Right cardiac atrium (tissue), 5 donors: ENCODE measurements around the gene LPA. TPM values are rescaled to one million over a fixed set of nuclear protein-coding genes. Genes with fewer than 3 reads are reported as not detected.
"Not testable (repeated sequence)": the region's sequence is repeated elsewhere in the genome, so short reads cannot be mapped to it uniquely, and the experiment has no call there.

ENCODE experiments used
- ATAC-seq, 2 donors: fragments of 200-7000 bp; cut with Tn5 transposase; one replicate each; pipeline versions ENCODE4 v1.8.0 to v1.9.1; 2020; ENCODE audit warnings: moderate library complexity in 2 of 2, mild to moderate bottlenecking in 1 of 2
- DNase-seq, 3 donors: peaks; one replicate each; pipeline ENCODE4 v3.0.0-alpha.2; 2020
- H3K27ac ChIP-seq: one replicate; pipeline ENCODE4 v1.5.1; 2013; ENCODE audit warnings: mild to moderate bottlenecking, low read length, control low read depth, moderate library complexity
- H3K27me3 ChIP-seq: one replicate; pipeline ENCODE4 v1.6.1; 2013; ENCODE audit not compliant: control insufficient read depth, insufficient read depth
- H3K4me1 ChIP-seq: one replicate; pipeline ENCODE4 v1.6.1; 2013; ENCODE audit warnings: low read length; ENCODE audit not compliant: control insufficient read depth, insufficient read depth
- H3K4me3 ChIP-seq: one replicate; pipeline ENCODE4 v1.5.1; 2013; ENCODE audit warnings: low read length, control low read depth
- H3K9me3 ChIP-seq: one replicate; pipeline ENCODE4 v1.6.1; 2013; ENCODE audit warnings: low read length; ENCODE audit not compliant: control insufficient read depth
- WGBS: extraction: QIAGEN DNeasy Blood & Tissue Kit; methylation state at CpG from one replicate; pipeline ENCODE4 v1.1.7; 2013; 5-methylcytosine and 5-hydroxymethylcytosine counted together
- intact Hi-C, 4 donors: fragments of 100-400 bp; cut with DNase I; formaldehyde crosslinking; loops; one replicate each; pipeline versions ENCODE4 v1.11.0 to v1.14.0; 2022 to 2023
- polyA plus RNA-seq: library from polyadenylated mRNA; stranded (reverse); fragments of 200-250 nt; gene quantifications from one replicate; pipeline ENCODE4 v1.2.3, GENCODE V29; 2013
- total RNA-seq, 4 donors: library from RNA; stranded (reverse); fragmentation: NEBNext Ultra II Directional; extraction: Animal tissue kit (Norgen Biotek cat#: 25700); gene quantifications; one replicate each; pipeline ENCODE4 v1.2.1, GENCODE V29; 2021
- donor health status: healthy with polysubstance abuse.
- donor health status: DM: no; HTN: yes; CAD: no.
- donor health status: DM: no; HTN: no; CAD: no.
- donor health status: DM: no; HTN: yes; CAD: no; lungs with severe emphysema.
- donor health status: DM: yes; HTN: yes; CAD: no.

Gene LPA
- total and polyA plus RNA-seq, 5 donors, result not detected

GRCh38 chr6:160659562-160659961 lies 4.5 kb downstream of the LPA start:
- H3K27ac ChIP-seq, result no peak overlapping the region
- no peak overlapping the region for H3K4me3 ChIP-seq
- H3K9me3 ChIP-seq, result no peaks in the 10 kb centered on the region
- WGBS, result 77% methylated on average over 6 of the region's 6 CpGs
- ATAC-seq, result no peak
- H3K27me3 ChIP-seq, result no peaks in the 10 kb centered on the region
- H3K4me1 ChIP-seq, result no peaks in the 10 kb centered on the region
- no peak for DNase-seq
- intact Hi-C loops, result no loop called here

GRCh38 chr6:160634706-160635105 lies 29.4 kb downstream of the LPA start:
- Histone ChIP-seq H3K4me3 (no peak overlapping the region), H3K9me3 (no peaks in the 10 kb centered on the region), H3K27ac (no peak overlapping the region), H3K4me1 (no peaks in the 10 kb centered on the region), H3K27me3 (no peaks in the 10 kb centered on the region)
- DNase-seq (no peak), ATAC-seq (no peak)
- WGBS, result 88% methylated on average over 10 of the region's 10 CpGs
- intact Hi-C loops, result no loop called here

- Histone ChIP-seq H3K9me3 (no peaks in the 10 kb centered on the region), H3K4me3 (no peak overlapping the region), H3K4me1 (no peaks in the 10 kb centered on the region), H3K27ac (no peak overlapping the region), H3K27me3 (no peaks in the 10 kb centered on the region)
- DNase-seq, result no peak
- intact Hi-C loops, result no loop called here
- no peak for ATAC-seq
- WGBS, result 40% methylated on average over 1 of the region's 1 CpG
These were observed 67.9 kb downstream of the LPA start for GRCh38 chr6:160595838-160596832.

GRCh38 chr6:160595297-160595696 lies 68.8 kb downstream of the LPA start:
- ATAC-seq, H3K9me3 ChIP-seq, H3K4me1 ChIP-seq, H3K27me3 ChIP-seq, H3K27ac ChIP-seq, DNase-seq, intact Hi-C loops, H3K4me3 ChIP-seq: not testable (repeated sequence)
- WGBS, result 53% methylated on average over 4 of the region's 4 CpGs

GRCh38 chr6:160586374-160586773 lies 77.7 kb downstream of the LPA start:
- no peak for ATAC-seq
- Histone ChIP-seq H3K27ac (no peak overlapping the region), H3K9me3 (no peaks in the 10 kb centered on the region), H3K27me3 (no peaks in the 10 kb centered on the region), H3K4me3 (no peak overlapping the region), H3K4me1 (no peaks in the 10 kb centered on the region)
- DNase-seq, result no peak
- WGBS, result 73% methylated on average over 4 of the region's 4 CpGs
- intact Hi-C loops, result no loop called here

- no peaks in the 10 kb centered on the region for H3K9me3 ChIP-seq
- intact Hi-C loops, result no loop called here
- H3K4me3 ChIP-seq, result no peak overlapping the region
- no peaks in the 10 kb centered on the region for H3K4me1 ChIP-seq
- ATAC-seq, result no peak
- H3K27me3 ChIP-seq, result no peaks in the 10 kb centered on the region
- no peak overlapping the region for H3K27ac ChIP-seq
- DNase-seq, result no peak
These were observed 80.3 kb downstream of the LPA start for GRCh38 chr6:160583794-160584193.

- H3K4me3 ChIP-seq, result no peak overlapping the region
These were observed 82.7 kb downstream of the LPA start for GRCh38 chr6:160581406-160581805.

GRCh38 chr6:160578515-160578914 lies 85.6 kb downstream of the LPA start:
- intact Hi-C loops, H3K27ac ChIP-seq, H3K4me1 ChIP-seq, H3K27me3 ChIP-seq, ATAC-seq, H3K9me3 ChIP-seq, H3K4me3 ChIP-seq, DNase-seq: not testable (repeated sequence)
- WGBS, result 62% methylated on average over 5 of the region's 5 CpGs

More at GRCh38 chr6:160581406-160581805, 82.7 kb downstream of the LPA start:
- Histone ChIP-seq H3K4me1 (no peaks in the 10 kb centered on the region), H3K27ac (no peak overlapping the region), H3K27me3 (no peaks in the 10 kb centered on the region), H3K9me3 (no peaks in the 10 kb centered on the region)
- DNase-seq (no peak), ATAC-seq (no peak)
- intact Hi-C loops, result no loop called here
- WGBS, result 55% methylated on average over 1 of the region's 1 CpG

- 68% methylated on average over 4 of the region's 4 CpGs for WGBS
- no peaks in the 10 kb centered on the region for H3K27me3 ChIP-seq
- H3K4me1 ChIP-seq, result no peaks in the 10 kb centered on the region
- ATAC-seq, result no peak
- intact Hi-C loops, result no loop called here
- H3K27ac ChIP-seq, result no peak overlapping the region
- no peaks in the 10 kb centered on the region for H3K9me3 ChIP-seq
- no peak for DNase-seq
- no peak overlapping the region for H3K4me3 ChIP-seq
These were observed 90.1 kb downstream of the LPA start for GRCh38 chr6:160573943-160574342.

GRCh38 chr6:160571201-160571600 lies 92.9 kb downstream of the LPA start:
- DNase-seq, H3K27ac ChIP-seq, H3K9me3 ChIP-seq, ATAC-seq, H3K27me3 ChIP-seq, H3K4me3 ChIP-seq, intact Hi-C loops, H3K4me1 ChIP-seq: not testable (repeated sequence)

GRCh38 chr6:160544802-160545201 lies 119.3 kb downstream of the LPA start:
- Histone ChIP-seq H3K4me3 (no peak overlapping the region), H3K4me1 (no peaks in the 10 kb centered on the region), H3K9me3 (no peaks in the 10 kb centered on the region), H3K27ac (no peak overlapping the region), H3K27me3 (no peaks in the 10 kb centered on the region)
- WGBS, result 74% methylated on average over 6 of the region's 6 CpGs
- DNase-seq (no peak), ATAC-seq (no peak)
- intact Hi-C loops, result no loop called here
